ENCODE measurements around the gene KIFAP3.

GRCh38 chr1:169964206-169964605 is 110.3 kb downstream of the KIFAP3 start:
- TF ChIP-seq ZNF274 (IDR thresholded peaks at IDR 0.05; ENCODE audit: low read depth, low read length) = no peak
- TF ChIP-seq SUZ12 (IDR thresholded peaks at IDR 0.05; ENCODE audit: extremely low read depth, insufficient read depth, insufficient read length) = no peak
- no peak for TF ChIP-seq YY1 (IDR thresholded peaks at IDR 0.05; ENCODE audit: insufficient read depth, insufficient read length)

Measured in NT2/D1 (cell line).